Measurements from ENCODE around the gene ARL15.

GRCh38 chr5:54197018-54197417, 113.4 kb downstream of the ARL15 start:
- no peak for TF ChIP-seq POLR2A (IDR thresholded peaks at IDR 0.05)
- TF ChIP-seq, protein P1, sequence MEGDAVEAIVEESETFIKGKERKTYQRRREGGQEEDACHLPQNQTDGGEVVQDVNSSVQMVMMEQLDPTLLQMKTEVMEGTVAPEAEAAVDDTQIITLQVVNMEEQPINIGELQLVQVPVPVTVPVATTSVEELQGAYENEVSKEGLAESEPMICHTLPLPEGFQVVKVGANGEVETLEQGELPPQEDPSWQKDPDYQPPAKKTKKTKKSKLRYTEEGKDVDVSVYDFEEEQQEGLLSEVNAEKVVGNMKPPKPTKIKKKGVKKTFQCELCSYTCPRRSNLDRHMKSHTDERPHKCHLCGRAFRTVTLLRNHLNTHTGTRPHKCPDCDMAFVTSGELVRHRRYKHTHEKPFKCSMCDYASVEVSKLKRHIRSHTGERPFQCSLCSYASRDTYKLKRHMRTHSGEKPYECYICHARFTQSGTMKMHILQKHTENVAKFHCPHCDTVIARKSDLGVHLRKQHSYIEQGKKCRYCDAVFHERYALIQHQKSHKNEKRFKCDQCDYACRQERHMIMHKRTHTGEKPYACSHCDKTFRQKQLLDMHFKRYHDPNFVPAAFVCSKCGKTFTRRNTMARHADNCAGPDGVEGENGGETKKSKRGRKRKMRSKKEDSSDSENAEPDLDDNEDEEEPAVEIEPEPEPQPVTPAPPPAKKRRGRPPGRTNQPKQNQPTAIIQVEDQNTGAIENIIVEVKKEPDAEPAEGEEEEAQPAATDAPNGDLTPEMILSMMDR (IDR thresholded peaks at IDR 0.05), result no peak
- no peak for TF ChIP-seq EP300 (IDR thresholded peaks at IDR 0.05)
